AML-193 (cell line): ENCODE data around the gene FYB1.
A peak's percentile ranks its signal among the peaks of the same experiment; 100 is the strongest.

Experiments used
- DNase-seq, 2 experiments: peaks; one replicate each; lab custom pipeline; 2025; lab: John Stamatoyannopoulos, UW

FYB1 gene

DNA sequence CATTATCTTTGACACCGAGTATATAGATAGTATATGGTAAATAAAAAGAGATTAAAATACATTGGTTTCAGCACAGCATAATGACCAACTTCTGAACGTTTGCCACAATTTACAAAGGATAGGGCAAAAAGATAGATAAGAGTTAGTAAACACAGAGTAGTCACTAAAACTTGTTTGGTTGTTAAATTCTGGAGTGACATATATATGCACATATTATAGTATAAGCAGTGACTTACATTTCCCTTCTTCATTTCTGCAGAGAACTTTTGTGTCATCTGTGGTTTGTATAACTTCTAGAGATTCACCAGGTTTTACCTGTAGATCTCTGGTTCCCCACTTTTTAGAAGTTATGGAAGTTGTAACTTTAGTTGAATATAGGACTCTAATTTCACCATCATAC is 100.7 kb downstream of the FYB1 start:
- DNase-seq = no peak

- DNase-seq = no peak
Measured at GRCh38 chr5:39117401-39117800, 102.0 kb downstream of the FYB1 start.

- no peak for DNase-seq
Measured at GRCh38 chr5:39116344-39117170, 102.8 kb downstream of the FYB1 start.

GRCh38 chr5:39115644-39116343 is 103.6 kb downstream of the FYB1 start:
- DNase-seq = no peak

DNA sequence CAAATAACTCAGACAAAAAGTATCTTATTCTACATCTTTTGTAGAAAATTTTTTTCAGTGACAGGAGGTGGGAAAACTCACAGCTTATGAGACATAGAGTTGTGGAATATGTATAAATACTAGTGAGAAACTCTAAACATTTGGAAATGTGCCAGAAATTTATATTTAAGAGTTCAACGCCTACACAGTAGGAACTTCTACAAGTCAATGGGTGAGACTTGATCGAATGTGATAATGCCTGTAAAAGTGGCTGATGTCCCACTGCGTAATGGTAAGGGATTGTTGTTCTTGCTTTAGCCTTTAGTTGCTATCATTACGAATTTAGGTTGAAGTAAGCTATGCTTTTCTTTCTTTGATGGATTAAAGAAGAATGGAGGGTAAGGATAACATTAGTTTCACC is 105.2 kb downstream of the FYB1 start:
- DNase-seq = no peak

DNA sequence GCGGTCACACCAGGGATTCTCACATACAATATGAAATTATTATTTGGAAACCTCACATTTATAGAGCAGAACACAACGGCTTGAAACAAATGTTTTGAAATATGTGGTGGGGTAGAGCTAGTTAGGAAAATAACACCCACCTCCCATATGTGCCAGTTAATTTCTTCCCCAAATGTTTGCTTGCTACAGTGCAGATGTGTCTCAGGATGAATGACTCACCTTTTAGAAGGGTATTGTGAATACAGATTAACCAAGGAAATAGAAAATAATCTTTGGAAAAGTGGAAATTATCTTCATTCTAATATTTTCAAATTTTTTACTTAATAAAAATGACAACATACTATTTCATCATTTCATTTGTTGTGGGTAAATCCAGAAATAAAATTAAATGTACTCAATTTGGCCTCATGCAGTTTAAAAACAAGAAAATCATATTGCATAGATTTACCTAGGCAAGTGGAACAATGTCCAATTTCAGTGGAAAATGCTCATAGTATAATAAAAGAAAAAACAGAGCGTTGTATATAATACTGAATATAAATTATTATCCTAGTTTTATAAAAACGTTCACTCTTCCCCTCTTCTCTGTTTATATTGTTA is 105.9 kb downstream of the FYB1 start:
- no peak for DNase-seq

DNA sequence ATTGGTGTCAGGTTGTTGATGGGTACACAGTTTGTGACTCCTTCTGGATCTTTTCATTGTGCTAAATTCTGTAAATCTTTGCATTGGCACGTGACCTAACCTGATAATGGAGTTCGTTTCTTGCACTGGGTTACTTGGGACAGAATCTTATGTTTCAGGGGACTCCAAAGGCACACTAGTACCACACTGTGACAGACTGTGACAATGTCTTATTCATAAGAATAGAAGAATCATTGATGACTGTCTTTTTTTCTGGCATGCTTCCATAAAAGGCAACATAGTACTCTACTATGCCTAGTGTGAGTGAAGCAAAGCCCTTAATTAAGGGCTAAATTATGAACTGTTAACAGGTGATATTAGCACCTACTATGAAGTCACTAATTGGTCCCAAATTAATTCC is 109.8 kb downstream of the FYB1 start:
- no peak for DNase-seq

DNA sequence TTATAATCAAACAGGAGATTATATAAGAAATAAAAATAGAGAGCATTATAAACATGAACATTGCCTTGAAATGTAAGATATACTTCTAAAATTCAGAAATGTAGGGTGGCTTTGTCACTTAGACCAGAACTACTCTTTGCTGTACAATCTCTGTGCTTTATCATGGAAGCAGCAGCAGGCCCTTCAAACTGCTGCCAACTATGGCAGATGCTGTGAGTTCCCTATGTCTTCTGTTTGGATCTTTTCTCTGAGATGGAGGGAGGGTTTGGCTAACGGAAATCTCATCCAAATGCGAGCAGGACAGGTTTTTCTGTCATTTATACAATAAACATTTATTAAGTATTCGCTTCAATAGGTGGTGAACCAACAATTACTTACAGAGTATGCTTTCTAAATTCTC is 110.4 kb downstream of the FYB1 start:
- no peak for DNase-seq

DNA sequence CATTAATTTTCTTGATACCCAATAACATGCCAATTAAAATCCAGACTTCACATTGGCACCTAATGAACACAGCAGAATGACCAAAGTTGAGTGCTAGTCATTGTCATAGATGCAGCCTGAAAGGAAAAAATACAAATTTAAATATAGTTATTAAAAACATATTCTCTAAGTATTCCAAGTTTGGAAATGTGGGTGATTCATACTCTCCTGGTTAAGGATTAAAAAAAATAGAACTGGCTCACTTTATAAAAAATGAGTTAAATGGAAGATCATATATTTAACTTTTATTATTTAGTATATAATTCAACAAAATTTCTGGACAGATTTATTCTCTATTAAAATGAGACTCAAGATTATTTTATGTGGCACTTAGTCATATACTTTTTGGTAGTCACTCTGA is 112.0 kb downstream of the FYB1 start:
- no peak for DNase-seq

DNA sequence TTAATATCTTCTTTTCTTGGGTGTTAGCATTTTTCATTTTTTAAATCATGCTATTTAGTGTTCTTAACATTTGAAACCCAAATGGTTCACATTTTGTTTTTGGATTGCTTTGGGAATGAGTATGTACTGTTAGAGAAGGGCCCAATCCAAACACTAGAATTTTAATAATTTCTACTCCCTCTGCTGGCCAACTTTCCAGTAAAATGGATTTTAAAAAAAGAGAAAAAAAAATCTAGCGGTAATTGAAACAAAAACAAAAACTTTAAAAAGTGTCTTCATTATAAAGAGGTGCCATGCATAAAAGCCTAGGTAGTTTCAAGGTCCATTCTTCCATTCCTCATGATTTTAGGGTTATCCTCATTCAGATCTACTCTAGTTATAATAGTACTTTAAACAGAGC is 113.0 kb downstream of the FYB1 start:
- DNase-seq = no peak

- DNase-seq = no peak
Measured at GRCh38 chr5:39104221-39104620, 115.1 kb downstream of the FYB1 start.

- DNase-seq = no peak
Measured at GRCh38 chr5:39102684-39103155, 116.6 kb downstream of the FYB1 start.

GRCh38 chr5:39100851-39101396 is 118.4 kb downstream of the FYB1 start:
- no peak for DNase-seq

DNA sequence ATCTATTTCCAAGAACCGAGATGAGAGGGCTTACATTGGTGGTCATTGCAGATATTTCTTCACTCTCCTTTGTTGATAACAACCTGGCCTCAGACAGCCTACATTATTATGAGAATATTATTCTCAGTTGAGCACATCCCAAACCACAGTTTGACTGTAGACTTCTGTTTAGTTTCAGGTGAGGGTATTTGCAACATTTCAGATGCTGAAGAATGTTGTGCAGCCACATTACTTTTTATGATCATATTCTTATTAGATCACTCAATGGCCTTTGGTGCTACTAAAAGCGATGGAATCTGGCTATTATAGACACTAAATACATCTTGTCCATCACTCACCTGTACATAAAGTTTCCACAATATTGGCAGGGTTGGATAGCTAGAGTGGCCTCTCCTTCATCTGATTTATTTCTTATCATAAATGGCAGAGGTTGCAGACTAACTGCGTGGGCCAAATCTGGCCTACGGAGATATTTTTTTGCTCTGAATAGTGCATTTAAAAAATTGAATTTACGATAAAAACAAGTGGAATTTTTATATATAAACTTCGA is 119.0 kb downstream of the FYB1 start:
- DNase-seq = no peak

DNA sequence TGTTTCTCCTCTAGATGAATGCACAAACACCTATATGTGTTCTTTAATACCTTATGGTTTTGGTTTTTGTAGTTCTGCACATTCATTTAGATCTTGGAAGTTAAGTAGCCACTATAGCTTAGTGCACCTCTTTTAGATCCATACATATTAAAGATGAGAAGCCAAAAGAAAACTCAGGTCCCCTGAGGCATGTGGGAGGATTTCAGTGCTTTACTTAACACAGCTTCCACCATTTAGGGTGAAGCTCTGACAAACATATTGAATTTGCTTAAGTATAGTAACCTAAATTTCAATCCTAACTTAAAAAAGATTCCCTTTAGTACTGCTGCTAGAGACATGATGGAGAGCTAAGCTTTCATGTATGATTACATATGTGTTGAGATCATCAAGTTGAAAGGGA is 119.5 kb downstream of the FYB1 start:
- DNase-seq = no peak

DNA sequence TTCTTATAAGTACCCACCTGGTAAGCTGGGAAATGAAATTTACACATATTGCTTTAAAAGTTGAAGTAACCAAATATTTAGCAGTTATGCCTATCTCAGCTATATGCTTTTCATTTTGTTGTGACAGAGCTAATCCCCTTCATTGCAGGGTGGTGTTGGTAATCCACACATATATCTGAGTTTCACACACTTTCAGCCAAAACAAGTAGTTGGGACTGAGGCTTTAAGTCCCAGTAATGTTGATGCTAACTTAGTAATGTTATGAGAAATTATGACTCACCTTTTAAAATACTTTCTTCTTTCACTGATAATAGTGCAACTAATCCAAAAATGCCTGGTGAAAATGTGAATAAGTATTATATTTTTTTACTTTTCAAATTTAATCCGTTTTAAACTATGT is 126.0 kb downstream of the FYB1 start:
- DNase-seq = no peak

GRCh38 chr5:39092581-39093351 is 126.6 kb downstream of the FYB1 start:
- DNase-seq = no peak

DNA sequence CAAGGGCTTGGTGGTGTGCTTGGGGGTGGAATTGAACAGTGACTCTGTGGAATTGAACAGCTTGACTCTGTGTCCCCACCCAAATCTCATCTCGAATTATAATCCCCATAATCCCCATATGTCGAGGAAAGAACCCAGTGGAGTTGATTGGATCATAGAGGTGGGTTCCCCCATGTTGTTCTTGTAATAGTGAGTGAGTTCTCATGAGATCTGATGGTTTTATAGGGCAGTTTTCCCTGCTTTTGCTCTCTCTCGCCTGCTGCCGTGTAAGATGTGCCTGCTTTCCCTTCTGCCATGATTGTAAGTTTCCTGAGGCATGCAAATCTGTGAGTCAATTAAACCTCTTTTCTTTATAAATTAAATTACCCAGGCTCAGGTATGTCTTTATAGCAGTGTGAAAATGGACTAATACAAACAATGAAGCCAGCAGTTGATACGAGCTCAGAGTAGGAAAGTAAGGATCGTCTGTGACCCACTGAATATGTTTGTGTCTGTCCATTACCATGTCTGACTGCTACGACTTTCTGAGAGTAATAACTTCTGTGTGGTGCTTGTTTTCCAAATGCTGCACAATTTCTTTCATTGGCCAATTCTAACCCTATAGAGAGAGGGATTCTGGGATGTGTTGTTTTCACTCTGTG is 127.3 kb downstream of the FYB1 start:
- DNase-seq = no peak

- DNase-seq = no peak
Measured at GRCh38 chr5:39083968-39084367, 135.4 kb downstream of the FYB1 start.

DNA sequence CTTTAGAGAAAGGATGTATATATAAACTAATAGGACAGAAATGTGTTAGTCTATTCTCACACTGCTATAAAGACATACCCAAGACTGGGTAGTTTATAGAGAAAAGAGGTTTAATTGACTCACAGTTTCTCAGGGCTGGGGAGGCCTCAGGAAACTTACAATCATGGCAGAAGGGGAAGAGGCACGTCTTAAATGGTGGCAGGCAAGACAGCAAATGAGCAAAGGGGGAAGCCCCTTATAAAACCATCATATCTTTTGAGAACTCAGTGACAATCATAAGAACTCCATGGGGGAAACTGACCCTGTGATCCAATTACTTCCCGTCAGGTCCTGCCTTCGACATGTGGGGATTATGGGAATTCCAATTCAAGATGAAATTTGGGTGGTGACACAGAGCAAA is 136.4 kb downstream of the FYB1 start:
- no peak for DNase-seq

DNA sequence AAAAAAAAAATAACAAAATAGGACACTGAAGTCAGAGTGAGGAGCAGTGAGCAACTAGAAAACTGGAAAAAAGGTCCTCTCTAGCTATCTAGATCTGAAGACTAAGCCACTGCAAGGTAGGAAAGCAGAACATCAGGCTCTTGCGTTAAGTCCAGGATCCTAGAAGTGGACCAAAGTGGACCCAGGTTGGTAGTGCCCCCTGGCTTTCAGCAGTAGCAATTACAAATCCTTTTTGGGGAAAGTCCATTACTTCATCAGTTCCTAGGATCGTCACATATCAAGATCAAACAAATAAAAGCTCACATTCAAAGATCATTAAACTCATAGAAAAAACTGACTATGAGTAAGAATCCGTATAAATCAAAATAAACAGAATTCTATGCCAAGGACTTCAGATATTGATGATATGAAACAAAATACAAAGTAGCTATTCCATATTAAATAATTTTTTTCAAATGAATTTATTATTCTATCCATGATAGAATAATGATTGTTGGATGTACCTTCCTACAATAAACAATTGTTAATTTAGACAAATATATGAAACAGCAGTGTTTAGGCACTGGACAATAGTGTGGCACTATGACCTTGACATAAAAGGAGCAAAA is 138.7 kb downstream of the FYB1 start:
- peak; percentile 45 to 63 for DNase-seq
